ENCODE measurements around the gene INPP4B.

The INPP4B gene

DNA sequence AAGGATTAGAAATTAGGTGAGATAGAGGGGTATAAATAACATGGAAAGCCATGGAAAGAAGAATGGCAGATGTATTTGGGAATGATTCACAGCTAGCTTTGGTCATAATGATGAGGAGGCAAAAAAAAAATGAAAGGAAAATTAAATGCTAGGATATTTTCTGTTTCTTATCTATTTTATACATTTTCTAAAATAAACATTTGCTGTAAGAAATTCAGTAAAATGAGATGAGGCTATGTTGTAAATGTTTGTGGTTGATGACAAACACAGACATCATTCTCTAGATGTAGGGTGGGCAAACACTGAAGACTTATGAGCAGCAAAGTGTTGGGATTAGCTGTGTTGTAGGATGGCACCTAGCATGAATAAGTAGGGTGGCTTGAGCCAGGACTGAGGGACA lies 802.6 kb downstream of the INPP4B start:
- H3K4me3 ChIP-seq (ENCODE audit: low read length) = no peak overlapping the region
- DNase-seq (ENCODE audit: low read depth, low spot score) = no peak

- no peak overlapping the region for H3K4me3 ChIP-seq (ENCODE audit: low read length)
- DNase-seq (ENCODE audit: low read depth, low spot score) = no peak
These were observed 804.3 kb downstream of the INPP4B start for GRCh38 chr4:142041788-142042187.

DNA sequence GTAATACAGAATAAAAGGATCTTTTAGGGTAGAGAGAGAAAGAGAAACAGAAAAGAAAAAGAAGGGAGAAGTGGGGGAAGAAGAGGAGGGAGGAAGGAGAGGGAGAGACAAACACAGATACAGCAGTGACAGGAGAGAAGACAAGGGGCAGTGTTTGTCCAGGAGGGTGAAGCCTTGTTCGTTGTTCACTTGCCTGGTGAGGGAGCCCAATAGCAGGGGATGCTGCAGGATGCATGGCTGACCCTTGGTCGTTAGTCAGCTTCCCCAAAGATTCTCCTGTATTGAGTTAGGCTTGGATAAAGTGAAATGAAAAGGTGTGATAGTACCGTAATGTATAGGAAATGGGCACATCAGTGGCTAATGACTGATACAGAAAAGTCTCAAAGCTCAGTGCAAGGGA lies 806.1 kb downstream of the INPP4B start:
- H3K4me3 ChIP-seq (ENCODE audit: low read length) = no peak overlapping the region
- DNase-seq (ENCODE audit: low read depth, low spot score) = no peak

DNA sequence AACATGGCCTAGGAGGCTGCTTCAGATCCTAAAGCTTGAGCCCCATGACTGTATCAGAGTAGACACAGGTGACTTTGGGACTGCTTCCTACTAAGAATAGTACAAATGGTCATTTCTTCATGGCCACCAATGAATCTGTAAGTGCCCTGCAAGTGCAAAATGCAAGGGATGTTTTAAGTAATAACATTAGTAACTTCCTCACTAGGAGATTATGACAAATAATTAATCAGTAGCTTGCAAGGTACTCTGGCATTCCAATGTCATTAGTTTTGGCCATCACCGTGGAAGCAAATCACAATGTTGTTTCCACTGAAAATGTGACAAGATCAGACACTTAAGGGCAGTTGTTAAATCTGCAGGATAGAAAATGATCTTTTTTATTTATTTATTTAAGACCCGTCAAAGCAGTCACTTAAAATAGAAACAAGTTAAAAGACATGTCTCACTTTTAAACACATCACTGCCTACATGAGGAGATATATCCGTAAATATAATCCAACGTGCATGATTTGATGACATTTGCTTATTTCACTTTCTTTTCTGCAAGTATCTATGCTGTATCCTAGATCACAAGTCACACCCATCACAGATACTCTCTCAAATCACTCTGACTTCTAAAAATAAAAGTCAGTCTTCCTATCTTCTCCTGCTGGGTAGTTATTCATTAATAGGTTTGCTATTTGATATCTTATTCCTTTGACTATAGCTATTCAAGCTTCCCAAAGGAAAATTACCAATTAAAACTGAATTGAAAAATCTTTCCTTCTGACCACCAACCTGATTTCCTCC lies 809.1 kb downstream of the INPP4B start:
- H3K4me3 ChIP-seq (ENCODE audit: low read length) = no peak overlapping the region
- no peak for DNase-seq (ENCODE audit: low read depth, low spot score)

DNA sequence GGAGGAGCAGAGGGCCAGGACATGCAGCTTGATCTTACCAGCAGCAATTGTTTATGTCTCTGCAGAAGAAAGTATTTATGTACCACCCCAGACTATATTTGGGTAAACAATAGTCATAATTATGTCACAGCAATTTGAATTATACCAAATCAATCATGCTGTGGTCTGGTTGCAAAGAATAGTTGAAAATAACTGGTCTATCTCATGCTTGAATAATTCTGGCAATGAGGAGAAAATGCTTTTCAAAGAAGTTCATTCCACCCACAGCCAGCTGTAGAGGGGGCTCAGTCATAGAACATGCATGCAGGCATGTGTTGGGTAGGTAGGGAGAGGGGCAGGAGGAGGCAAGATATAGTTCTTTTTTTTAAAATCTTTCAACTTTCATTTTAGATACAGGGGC lies 810.5 kb downstream of the INPP4B start:
- DNase-seq (ENCODE audit: low read depth, low spot score) = no peak
- H3K4me3 ChIP-seq (ENCODE audit: low read length) = no peak overlapping the region

GRCh38 chr4:142034101-142034500 lies 812.0 kb downstream of the INPP4B start:
- H3K4me3 ChIP-seq (ENCODE audit: low read length) = no peak overlapping the region
- DNase-seq (ENCODE audit: low read depth, low spot score) = no peak

- H3K4me3 ChIP-seq (ENCODE audit: low read length) = no peak overlapping the region
These were observed 816.1 kb downstream of the INPP4B start for GRCh38 chr4:142030010-142030409.

GRCh38 chr4:142021761-142022160 lies 824.3 kb downstream of the INPP4B start:
- no peak for DNase-seq (ENCODE audit: low read depth, low spot score)
- H3K4me3 ChIP-seq (ENCODE audit: low read length) = no peak overlapping the region

More at GRCh38 chr4:142030010-142030409, 816.1 kb downstream of the INPP4B start:
- no peak for DNase-seq (ENCODE audit: low read depth, low spot score)

GRCh38 chr4:142021181-142021580 lies 824.9 kb downstream of the INPP4B start:
- no peak overlapping the region for H3K4me3 ChIP-seq (ENCODE audit: low read length)
- DNase-seq (ENCODE audit: low read depth, low spot score) = no peak

DNA sequence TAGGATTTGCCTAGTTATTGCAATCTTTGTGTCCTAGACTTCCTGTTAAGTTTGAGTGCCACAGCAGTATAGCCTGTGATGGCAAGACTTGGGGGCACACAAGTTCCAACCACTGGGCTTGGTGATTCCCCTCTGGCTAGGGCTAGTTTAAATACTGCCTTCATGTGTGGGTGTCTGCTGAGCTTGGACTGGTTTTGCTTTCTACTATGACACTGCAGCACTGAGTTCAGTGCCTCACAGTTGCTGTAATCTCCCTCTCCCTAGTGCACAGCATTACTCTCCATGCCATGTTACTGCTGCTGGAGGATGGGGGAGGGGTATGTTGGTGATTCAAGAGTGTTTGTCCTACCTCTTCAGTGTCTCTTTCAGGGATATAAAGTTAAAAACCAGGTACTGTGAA lies 830.1 kb downstream of the INPP4B start:
- no peak overlapping the region for H3K4me3 ChIP-seq (ENCODE audit: low read length)
- no peak for DNase-seq (ENCODE audit: low read depth, low spot score)

DNA sequence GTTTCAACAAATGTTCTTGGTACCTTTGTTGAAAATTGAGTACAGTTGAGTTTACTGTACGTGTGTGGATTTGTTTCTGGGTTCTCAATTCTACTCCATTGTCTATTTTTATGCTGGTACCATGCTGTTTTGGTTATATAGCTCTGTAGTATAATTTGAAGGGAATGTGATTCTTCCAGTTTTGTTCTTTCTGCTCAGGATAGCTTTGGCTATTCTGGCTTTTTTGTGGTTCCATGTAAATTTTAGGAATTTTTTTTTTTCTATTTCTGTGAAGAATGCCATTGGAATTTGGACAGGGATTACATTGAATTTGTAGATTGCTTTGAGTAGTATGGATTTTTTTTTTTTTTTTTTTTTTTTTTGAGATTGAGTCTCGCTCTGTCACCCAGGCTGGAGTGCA lies 836.4 kb downstream of the INPP4B start:
- H3K4me3 ChIP-seq (ENCODE audit: low read length) = no peak overlapping the region
- DNase-seq (ENCODE audit: low read depth, low spot score) = no peak

DNA sequence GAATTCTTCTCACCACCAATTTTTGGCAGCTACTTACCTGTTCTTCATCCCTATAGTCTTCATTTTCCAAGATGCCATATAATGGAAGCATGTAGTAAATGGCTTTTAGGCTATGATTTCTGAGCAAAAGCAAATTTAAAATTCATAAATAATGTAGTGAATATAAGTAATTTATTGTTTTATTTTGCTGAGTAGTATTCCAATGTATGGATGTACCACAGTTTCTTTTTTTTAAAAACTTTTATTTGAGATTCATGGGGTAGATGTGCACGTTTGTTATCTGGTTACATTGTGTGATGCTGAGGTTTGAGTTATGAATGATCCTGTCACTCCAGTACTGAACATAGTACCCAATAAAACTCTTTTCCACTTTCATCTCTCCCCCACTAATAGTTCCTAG lies 840.6 kb downstream of the INPP4B start:
- no peak overlapping the region for H3K4me3 ChIP-seq (ENCODE audit: low read length)
- no peak for DNase-seq (ENCODE audit: low read depth, low spot score)

DNA sequence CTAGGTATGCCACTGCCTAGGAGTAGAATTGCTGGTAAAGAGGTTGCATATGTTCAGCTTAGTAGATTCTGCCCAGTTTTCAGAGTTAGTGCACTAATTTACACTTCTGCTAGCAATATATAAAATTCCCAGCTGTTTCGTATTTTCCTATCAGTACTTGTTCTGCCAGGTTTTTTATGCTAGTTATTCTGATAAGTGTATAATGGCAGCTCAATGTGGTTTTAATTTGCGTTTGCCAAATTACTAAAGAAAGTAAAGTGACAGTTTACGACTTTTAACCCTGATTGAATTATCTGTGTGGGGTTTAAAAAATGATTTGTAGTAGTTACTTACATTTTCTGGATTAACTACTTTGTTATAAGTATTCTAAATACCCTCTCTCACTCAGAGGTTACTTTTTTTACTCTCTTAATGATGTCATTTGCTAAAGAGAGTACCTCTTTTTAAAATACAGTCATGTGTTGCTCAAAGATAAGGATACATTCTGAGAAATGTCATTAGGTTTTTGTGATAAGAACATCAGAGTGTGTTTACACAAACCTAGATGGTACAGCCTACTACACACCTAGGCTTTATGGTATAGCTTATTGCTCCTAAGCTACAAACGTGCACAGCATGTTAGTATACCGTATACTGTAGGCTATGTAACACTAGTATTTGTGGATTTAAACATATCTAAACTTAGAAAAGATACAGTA lies 846.5 kb downstream of the INPP4B start:
- no peak overlapping the region for H3K4me3 ChIP-seq (ENCODE audit: low read length)
- no peak for DNase-seq (ENCODE audit: low read depth, low spot score)

GRCh38 chr4:141995056-141995455 lies 851.0 kb downstream of the INPP4B start:
- no peak overlapping the region for H3K4me3 ChIP-seq (ENCODE audit: low read length)
- no peak for DNase-seq (ENCODE audit: low read depth, low spot score)

- no peak overlapping the region for H3K4me3 ChIP-seq (ENCODE audit: low read length)
- DNase-seq (ENCODE audit: low read depth, low spot score) = peak; percentile 7
These were observed 868.7 kb downstream of the INPP4B start for GRCh38 chr4:141977433-141977832.
